ENCODE measurements around the gene MSLN.

Gene MSLN

GRCh38 chr16:759110-759910 lies 1.2 kb upstream of the MSLN start:
- DNase-seq (ENCODE audit: low read depth, low spot score): no peak

DNA sequence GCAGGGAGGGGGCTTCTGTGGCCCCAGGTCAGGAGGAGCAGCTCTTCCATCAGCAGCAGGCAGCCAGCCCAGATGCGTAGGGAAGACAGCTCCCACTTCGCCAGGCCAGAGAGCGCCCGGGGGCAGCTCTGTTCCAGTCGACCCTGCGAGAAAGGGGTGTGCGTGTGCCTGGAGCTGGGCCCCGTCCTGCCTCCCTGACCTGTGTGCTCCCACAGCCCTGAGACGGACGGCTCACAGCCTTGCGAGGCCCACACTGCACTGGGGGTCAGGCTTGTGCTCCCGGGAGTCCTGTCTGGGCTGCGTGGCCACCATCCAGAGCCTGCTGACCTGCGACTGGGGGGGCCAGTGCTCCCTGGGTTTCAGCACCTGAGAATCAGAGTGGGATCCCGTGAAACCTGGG lies 469 bp upstream of the MSLN start:
- DNase-seq (ENCODE audit: low read depth, low spot score): no peak

DNA sequence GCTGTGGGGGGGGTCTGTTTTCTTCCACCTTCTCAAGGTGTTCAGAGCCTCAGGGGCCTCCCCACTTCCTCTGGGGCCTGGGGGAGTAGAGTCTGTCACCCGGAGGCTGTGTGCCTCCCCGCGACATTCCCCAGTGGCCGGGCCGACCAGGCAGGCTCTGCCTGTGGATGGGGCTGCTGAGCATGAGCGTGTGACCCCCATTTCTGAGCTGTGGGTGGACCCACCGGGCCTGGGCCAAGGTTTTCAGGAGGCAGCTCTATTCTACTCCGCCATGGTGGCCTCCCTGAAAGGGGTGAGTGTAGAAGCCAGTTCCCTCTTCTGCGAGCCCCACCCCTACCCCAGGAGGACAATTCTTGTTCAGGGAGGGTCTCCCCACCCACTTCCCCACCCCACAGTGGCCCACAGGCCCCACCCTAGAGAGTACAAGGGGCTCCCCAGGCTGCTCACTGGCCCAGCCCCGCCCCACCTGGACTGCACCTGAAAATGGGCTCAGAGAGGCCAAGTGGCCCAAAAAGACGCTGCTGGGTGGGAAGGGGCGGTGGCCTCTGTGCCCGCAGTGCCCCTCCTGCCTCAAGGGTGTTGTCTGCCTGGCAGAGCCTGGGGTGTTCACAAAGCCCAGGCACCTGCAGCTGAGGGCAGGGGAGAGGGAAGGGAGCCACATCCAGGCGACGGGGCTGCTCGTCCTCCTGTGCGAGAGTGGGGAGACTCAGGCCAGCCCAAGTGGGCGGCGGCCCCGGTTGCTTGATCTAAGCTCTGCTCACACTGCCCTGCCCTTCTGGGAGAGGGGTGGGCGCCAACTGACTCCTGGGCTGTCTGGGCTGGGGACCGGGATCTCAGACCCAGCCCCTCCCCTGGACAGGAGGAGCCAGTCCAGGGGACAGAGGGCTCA lies 1.3 kb downstream of the MSLN start:
- DNase-seq (ENCODE audit: low read depth, low spot score): no peak

- no peak for DNase-seq (ENCODE audit: low read depth, low spot score)
These were observed 2.2 kb downstream of the MSLN start for GRCh38 chr16:762595-763268.

DNA sequence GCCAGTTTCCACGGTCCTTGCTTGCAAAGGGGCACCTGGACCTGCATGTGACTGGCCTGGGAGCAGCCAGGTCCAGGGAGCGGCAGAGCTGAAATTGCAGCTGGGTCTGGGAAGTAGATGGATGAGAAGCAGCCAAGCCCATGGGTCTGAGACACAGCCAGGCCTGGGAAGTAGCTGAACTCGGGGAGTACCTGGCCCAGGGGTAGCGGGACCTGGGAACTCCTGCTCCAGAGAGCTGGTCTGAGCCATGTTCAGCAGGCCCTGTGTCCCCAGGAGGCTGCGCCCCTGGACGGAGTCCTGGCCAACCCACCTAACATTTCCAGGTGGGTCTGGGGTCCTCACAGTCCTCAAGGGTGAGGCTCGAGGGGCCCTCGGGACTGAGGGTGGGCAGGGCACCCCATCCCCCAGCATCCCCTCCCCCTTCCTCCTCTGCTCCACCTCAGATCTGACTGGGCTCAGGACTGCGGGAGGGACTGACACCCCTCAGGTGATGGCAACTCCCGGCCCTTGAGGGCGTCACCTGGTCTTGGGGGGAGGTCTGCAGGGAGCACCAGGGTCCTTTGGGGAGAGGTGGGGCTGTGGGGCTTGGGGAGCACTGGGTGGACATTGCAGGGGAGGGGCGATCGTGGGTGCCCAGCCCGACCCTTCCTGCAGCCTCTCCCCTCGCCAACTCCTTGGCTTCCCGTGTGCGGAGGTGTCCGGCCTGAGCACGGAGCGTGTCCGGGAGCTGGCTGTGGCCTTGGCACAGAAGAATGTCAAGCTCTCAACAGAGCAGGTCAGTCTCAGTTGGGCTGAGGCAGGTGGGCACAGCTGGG lies 3.0 kb downstream of the MSLN start:
- no peak for DNase-seq (ENCODE audit: low read depth, low spot score)

GRCh38 chr16:764184-764750 lies 3.7 kb downstream of the MSLN start:
- DNase-seq (ENCODE audit: low read depth, low spot score): no peak

DNA sequence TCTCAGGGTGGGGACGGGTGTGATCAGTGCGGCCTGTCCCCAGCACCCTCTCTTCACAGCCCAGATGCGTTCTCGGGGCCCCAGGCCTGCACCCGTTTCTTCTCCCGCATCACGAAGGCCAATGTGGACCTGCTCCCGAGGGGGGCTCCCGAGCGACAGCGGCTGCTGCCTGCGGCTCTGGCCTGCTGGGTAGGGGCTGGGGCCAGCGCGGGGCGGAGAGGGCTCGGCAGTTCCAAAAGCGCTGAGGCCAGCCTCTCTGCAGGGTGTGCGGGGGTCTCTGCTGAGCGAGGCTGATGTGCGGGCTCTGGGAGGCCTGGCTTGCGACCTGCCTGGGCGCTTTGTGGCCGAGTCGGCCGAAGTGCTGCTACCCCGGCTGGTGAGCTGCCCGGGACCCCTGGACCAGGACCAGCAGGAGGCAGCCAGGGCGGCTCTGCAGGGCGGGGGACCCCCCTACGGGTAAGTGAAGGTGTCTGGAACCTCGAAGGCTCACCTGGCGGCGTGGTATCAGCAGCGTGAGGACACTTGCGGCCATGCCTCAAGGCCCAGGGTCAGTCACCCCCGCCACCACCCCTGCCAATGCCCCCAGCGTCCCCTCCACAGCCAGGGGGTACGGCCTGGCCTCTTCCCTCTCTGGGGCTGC lies 4.4 kb downstream of the MSLN start:
- no peak for DNase-seq (ENCODE audit: low read depth, low spot score)

GRCh38 chr16:765488-765865 lies 4.9 kb downstream of the MSLN start:
- DNase-seq (ENCODE audit: low read depth, low spot score): no peak

GRCh38 chr16:766008-766819 lies 5.7 kb downstream of the MSLN start:
- no peak for DNase-seq (ENCODE audit: low read depth, low spot score)

DNA sequence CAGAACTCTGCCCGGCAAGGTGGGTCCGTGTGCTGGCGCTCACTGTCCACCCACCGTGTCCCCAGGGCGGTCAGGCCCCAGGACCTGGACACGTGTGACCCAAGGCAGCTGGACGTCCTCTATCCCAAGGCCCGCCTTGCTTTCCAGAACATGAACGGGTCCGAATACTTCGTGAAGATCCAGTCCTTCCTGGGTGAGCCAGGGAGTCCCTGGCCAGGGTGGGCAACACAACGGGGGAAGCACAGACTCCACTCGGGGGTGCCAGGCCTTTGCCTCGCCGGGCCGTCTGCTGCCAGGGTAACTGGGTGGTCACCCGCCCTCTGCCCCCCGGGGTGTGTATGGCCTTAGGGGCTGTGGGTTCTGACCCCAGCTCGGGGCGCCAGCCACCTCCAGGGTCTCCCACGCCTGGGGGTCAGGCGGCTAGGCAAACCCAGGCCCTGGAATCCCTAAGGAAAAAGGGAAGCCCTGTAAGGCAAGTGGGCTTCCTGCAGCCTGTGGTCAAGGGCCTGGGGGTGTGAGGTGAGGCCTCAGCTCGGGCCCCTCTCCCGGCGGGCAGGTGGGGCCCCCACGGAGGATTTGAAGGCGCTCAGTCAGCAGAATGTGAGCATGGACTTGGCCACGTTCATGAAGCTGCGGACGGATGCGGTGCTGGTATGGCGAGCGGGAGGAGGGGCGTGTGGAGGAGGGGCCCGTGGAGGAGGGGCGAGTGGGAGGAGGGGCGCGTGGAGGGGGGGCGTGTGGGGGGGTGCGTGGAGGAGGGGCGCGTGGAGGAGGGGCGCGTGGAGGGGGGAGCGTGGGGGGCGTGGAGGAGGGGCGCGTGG lies 6.5 kb downstream of the MSLN start:
- DNase-seq (ENCODE audit: low read depth, low spot score): no peak

DNA sequence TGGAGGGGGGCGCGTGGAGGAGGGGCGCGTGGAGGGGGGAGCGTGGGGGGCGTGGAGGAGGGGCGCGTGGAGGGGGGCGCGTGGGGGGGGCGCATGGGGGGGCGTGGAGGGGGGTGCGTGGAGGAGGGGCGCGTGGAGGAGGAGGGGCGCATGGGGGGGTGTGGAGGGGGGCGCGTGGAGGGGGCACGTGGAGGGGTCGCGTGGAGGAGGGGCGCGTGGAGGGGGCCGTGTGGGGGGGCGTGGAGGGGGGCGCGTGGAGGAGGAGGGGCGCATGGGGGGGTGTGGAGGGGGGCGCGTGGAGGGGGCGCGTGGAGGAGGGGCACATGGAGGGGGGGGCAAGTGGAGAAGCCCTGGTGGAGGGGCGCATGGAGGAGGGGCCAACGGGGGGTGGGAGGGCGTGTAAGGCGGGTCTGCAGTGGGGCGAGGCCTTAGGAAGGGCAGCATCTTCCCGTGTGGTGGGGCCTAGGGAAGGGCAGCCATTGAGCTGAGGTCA lies 7.3 kb downstream of the MSLN start:
- DNase-seq (ENCODE audit: low read depth, low spot score): no peak

DNA sequence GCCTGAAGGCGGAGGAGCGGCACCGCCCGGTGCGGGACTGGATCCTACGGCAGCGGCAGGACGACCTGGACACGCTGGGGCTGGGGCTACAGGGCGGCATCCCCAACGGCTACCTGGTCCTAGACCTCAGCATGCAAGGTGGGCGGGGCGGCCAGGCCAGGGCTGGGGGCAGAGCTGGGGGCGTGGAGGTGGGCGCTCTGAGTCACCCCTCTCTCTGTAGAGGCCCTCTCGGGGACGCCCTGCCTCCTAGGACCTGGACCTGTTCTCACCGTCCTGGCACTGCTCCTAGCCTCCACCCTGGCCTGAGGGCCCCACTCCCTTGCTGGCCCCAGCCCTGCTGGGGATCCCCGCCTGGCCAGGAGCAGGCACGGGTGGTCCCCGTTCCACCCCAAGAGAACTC lies 7.9 kb downstream of the MSLN start:
- DNase-seq (ENCODE audit: low read depth, low spot score): no peak

- no peak for DNase-seq (ENCODE audit: low read depth, low spot score)
These were observed 8.8 kb downstream of the MSLN start for GRCh38 chr16:769184-769784.

DNA sequence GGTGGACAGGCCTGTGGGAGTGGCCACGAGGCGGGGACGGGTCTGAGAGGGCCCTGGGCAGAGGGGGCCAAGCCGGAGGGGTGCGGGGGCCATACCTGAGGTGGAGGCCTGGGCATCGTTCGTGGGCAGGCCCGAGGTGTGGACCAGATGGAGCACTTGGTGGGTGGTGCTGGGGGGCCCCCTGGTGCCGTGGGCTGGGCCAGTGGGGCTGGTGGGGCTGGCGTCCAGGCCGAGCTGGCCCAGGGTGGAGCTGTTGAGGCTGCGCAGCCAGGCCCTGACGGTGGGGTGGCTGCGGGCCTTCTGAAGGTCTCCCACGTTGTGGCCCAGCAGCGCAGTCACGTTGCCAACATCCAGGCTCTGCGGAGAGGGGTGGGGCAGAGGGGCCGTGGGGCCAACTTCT lies 9.4 kb downstream of the MSLN start:
- DNase-seq (ENCODE audit: low read depth, low spot score): no peak

GRCh38 chr16:770411-770810 lies 9.9 kb downstream of the MSLN start:
- DNase-seq (ENCODE audit: low read depth, low spot score): no peak

- DNase-seq (ENCODE audit: low read depth, low spot score): no peak
These were observed 12.4 kb downstream of the MSLN start for GRCh38 chr16:772959-773358.

- no peak for DNase-seq (ENCODE audit: low read depth, low spot score)
These were observed 13.8 kb downstream of the MSLN start for GRCh38 chr16:774086-775001.

All from iPS DF 19.7 (cell line).